Measurements from ENCODE around the gene LYPLA2. TPM values are rescaled to one million over a fixed set of nuclear protein-coding genes. Genes with fewer than 3 reads are reported as not detected.

The LYPLA2 gene
- total RNA-seq, 1 donor, result 36.9 TPM

GRCh38 chr1:23804183-23804835 lies 13.4 kb downstream of the LYPLA2 start:
- no peaks in the 10 kb centered on the region for H3K9me3 ChIP-seq (ENCODE audit: low read depth, low read length)

DNA sequence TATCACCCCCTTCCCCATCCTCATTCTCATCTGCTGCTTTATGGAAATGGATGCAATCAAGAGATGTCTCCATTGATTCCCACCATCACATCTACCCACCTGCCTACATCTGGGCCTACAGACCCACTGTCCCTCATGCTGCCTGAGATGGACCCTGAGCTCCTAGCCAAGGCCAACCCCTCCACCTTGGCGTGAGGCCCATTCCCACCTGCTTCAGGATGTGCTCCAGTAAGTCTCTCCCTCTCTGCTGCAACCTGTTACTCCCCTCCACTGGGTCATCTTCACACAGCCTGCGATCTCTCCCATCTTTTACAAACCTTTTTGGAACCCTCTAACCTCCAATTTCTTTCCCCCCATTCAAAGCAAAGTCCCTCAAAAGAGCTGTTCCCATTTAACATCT lies 14.1 kb downstream of the LYPLA2 start:
- Histone ChIP-seq H3K4me2 (ENCODE audit: insufficient read depth, low read length) (no peak overlapping the region), H2AFZ (ENCODE audit: low read length) (no peak overlapping the region), H4K20me1 (ENCODE audit: insufficient read depth, low read length) (no peaks in the 10 kb centered on the region), H3K4me1 (ENCODE audit: insufficient read depth, low read length) (peaks cover 6% of the 10 kb centered on the region), H3K9me3 (ENCODE audit: low read depth, low read length) (no peaks in the 10 kb centered on the region), H3K27ac (ENCODE audit: low read depth, low read length) (no peak overlapping the region), H3K4me3 (ENCODE audit: insufficient read depth, low read length) (no peak overlapping the region), H3K79me2 (ENCODE audit: insufficient read depth, low read length) (no peaks in the 10 kb centered on the region), H3K27me3 (ENCODE audit: insufficient read depth, low read length) (no peaks in the 10 kb centered on the region), H3K36me3 (ENCODE audit: insufficient read depth, low read length) (peaks cover 17% of the 10 kb centered on the region)
- TF ChIP-seq CTCF (IDR thresholded peaks at IDR 0.05; ENCODE audit: extremely low read depth, low read depth, low read length), result no peak
- DNase-seq (ENCODE audit: insufficient read length, low spot score, missing footprints), result no peak

More at GRCh38 chr1:23804183-23804835, 13.4 kb downstream of the LYPLA2 start:
- Histone ChIP-seq H3K4me3 (ENCODE audit: insufficient read depth, low read length) (no peak overlapping the region), H3K36me3 (ENCODE audit: insufficient read depth, low read length) (peaks cover 17% of the 10 kb centered on the region), H3K4me1 (ENCODE audit: insufficient read depth, low read length) (peaks cover 11% of the 10 kb centered on the region), H4K20me1 (ENCODE audit: insufficient read depth, low read length) (no peaks in the 10 kb centered on the region), H3K4me2 (ENCODE audit: insufficient read depth, low read length) (no peak overlapping the region), H3K27me3 (ENCODE audit: insufficient read depth, low read length) (no peaks in the 10 kb centered on the region), H3K79me2 (ENCODE audit: insufficient read depth, low read length) (no peaks in the 10 kb centered on the region), H2AFZ (ENCODE audit: low read length) (no peak overlapping the region), H3K27ac (ENCODE audit: low read depth, low read length) (no peak overlapping the region)
- TF ChIP-seq CTCF (IDR thresholded peaks at IDR 0.05; ENCODE audit: extremely low read depth, low read depth, low read length), result peak; percentile 27
- peak; percentile 60 for DNase-seq (ENCODE audit: insufficient read length, low spot score, missing footprints)

- no peak overlapping the region for H3K27ac ChIP-seq (ENCODE audit: low read depth, low read length)
- H3K27me3 ChIP-seq (ENCODE audit: insufficient read depth, low read length), result no peaks in the 10 kb centered on the region
- H3K79me2 ChIP-seq (ENCODE audit: insufficient read depth, low read length), result no peaks in the 10 kb centered on the region
- no peaks in the 10 kb centered on the region for H3K9me3 ChIP-seq (ENCODE audit: low read depth, low read length)
- no peak overlapping the region for H3K4me3 ChIP-seq (ENCODE audit: insufficient read depth, low read length)
- H2AFZ ChIP-seq (ENCODE audit: low read length), result no peak overlapping the region
- no peaks in the 10 kb centered on the region for H4K20me1 ChIP-seq (ENCODE audit: insufficient read depth, low read length)
- H3K4me1 ChIP-seq (ENCODE audit: insufficient read depth, low read length), result peaks cover 3% of the 10 kb centered on the region
- DNase-seq (ENCODE audit: insufficient read length, low spot score, missing footprints), result peak; percentile 61
- H3K4me2 ChIP-seq (ENCODE audit: insufficient read depth, low read length), result no peak overlapping the region
- TF ChIP-seq CTCF (IDR thresholded peaks at IDR 0.05; ENCODE audit: extremely low read depth, low read depth, low read length), result no peak
- H3K36me3 ChIP-seq (ENCODE audit: insufficient read depth, low read length), result peaks cover 17% of the 10 kb centered on the region
Measured at GRCh38 chr1:23806280-23806679, 15.3 kb downstream of the LYPLA2 start.

DNA sequence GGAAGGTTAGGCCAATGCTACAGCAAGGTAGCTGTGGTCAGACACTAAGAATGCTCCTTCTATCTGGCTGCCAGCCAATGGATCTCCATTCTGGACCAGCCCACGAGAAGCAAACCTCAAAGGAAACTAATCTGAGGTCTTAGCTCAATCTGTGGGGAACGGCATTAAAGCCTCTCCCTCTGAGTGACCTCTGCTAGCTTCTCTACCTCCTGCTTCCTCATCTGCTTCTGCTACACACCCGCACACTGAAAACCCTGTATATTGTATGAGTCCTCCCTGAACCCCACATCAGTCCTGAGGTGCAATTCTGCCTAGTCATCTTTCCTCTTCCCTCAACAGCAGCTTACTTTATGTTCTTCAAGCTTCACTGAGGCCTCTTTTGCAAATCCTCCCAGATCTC lies 16.5 kb downstream of the LYPLA2 start:
- H3K4me1 ChIP-seq (ENCODE audit: insufficient read depth, low read length), result no peaks in the 10 kb centered on the region
- H3K4me3 ChIP-seq (ENCODE audit: insufficient read depth, low read length), result no peak overlapping the region
- no peaks in the 10 kb centered on the region for H3K79me2 ChIP-seq (ENCODE audit: insufficient read depth, low read length)
- DNase-seq (ENCODE audit: insufficient read length, low spot score, missing footprints), result peak; percentile 62
- no peak overlapping the region for H2AFZ ChIP-seq (ENCODE audit: low read length)
- no peak overlapping the region for H3K27ac ChIP-seq (ENCODE audit: low read depth, low read length)
- H3K9me3 ChIP-seq (ENCODE audit: low read depth, low read length), result no peaks in the 10 kb centered on the region
- H4K20me1 ChIP-seq (ENCODE audit: insufficient read depth, low read length), result no peaks in the 10 kb centered on the region
- TF ChIP-seq CTCF (IDR thresholded peaks at IDR 0.05; ENCODE audit: extremely low read depth, low read depth, low read length), result no peak
- peaks cover 21% of the 10 kb centered on the region for H3K36me3 ChIP-seq (ENCODE audit: insufficient read depth, low read length)
- H3K4me2 ChIP-seq (ENCODE audit: insufficient read depth, low read length), result no peak overlapping the region
- H3K27me3 ChIP-seq (ENCODE audit: insufficient read depth, low read length), result no peaks in the 10 kb centered on the region
